HG02885 (cell line): Measurements from ENCODE around the gene TENM4.

Source experiments
- ATAC-seq: cut with Tn5 transposase; IDR thresholded peaks from one replicate; pipeline ENCODE4 v1.9.1; 2021; ENCODE audit warnings: mild to moderate bottlenecking; ENCODE audit not compliant: unreplicated experiment, poor library complexity

The TENM4 gene

GRCh38 chr11:78965432-78965831 lies 475.4 kb downstream of the TENM4 start:
- ATAC-seq: no peak

- no peak for ATAC-seq
Measured at GRCh38 chr11:78961937-78962701, 478.7 kb downstream of the TENM4 start.

GRCh38 chr11:78961247-78961646 lies 479.6 kb downstream of the TENM4 start:
- ATAC-seq: no peak

GRCh38 chr11:78958444-78958843 lies 482.4 kb downstream of the TENM4 start:
- ATAC-seq: no peak

- no peak for ATAC-seq
Measured at GRCh38 chr11:78957476-78958245, 483.2 kb downstream of the TENM4 start.

- ATAC-seq: no peak
Measured at GRCh38 chr11:78954696-78955095, 486.1 kb downstream of the TENM4 start.

- ATAC-seq: no peak
Measured at GRCh38 chr11:78954261-78954660, 486.6 kb downstream of the TENM4 start.

- ATAC-seq: no peak
Measured at GRCh38 chr11:78952890-78953289, 487.9 kb downstream of the TENM4 start.

GRCh38 chr11:78952175-78952574 lies 488.7 kb downstream of the TENM4 start:
- ATAC-seq: no peak

GRCh38 chr11:78949976-78950690 lies 490.7 kb downstream of the TENM4 start:
- no peak for ATAC-seq

- ATAC-seq: no peak
Measured at GRCh38 chr11:78946945-78947902, 493.6 kb downstream of the TENM4 start.

GRCh38 chr11:78943841-78944240 lies 497.0 kb downstream of the TENM4 start:
- no peak for ATAC-seq

- no peak for ATAC-seq
Measured at GRCh38 chr11:78943154-78943553, 497.7 kb downstream of the TENM4 start.

GRCh38 chr11:78941226-78941851 lies 499.5 kb downstream of the TENM4 start:
- no peak for ATAC-seq

GRCh38 chr11:78940500-78941225 lies 500.2 kb downstream of the TENM4 start:
- no peak for ATAC-seq

- no peak for ATAC-seq
Measured at GRCh38 chr11:78938971-78939370, 501.9 kb downstream of the TENM4 start.

- no peak for ATAC-seq
Measured at GRCh38 chr11:78938036-78938435, 502.8 kb downstream of the TENM4 start.

GRCh38 chr11:78935398-78936068 lies 505.3 kb downstream of the TENM4 start:
- ATAC-seq: no peak
